Panc1 (cell line): ENCODE results near the gene PKLR. TPM values are rescaled to one million over a fixed set of nuclear protein-coding genes. Genes with fewer than 3 reads are reported as not detected.

Source experiments
- ATAC-seq: fragments of 200-7000 bp; cut with Tn5 transposase; 2 replicates; pipeline ENCODE4 v1.9.1; 2020; ENCODE audit warnings: mild to moderate bottlenecking, moderate library complexity
- BruUV-seq: library from RNA; stranded (reverse); fragments of 400-500 nt; replicated peaks from 2 replicates; lab custom pipeline; 2021; lab: Mats Ljungman, UMichigan
- CTCF ChIA-PET: fragments of 300-600 bp; sonication (Branson Sonifier 250); formaldehyde crosslinking; loops from one replicate; lab custom pipeline; 2022; ENCODE audit warnings: antibody characterized with exemption; lab: Charles Lee
- POLR2A ChIA-PET: fragments of 300-600 bp; sonication (Branson Sonifier 250); formaldehyde crosslinking; loops from one replicate; lab custom pipeline; 2022; ENCODE audit warnings: antibody characterized with exemption; lab: Charles Lee
- DNase-seq: peaks from one replicate; pipeline ENCODE4 v3.0.0-alpha.2; 2010; ENCODE audit warnings: low read depth, low spot score
- H3K27ac ChIP-seq: 2 replicates; pipeline ENCODE4 v1.5.1; 2011; ENCODE audit warnings: mild to moderate bottlenecking, low read length, inconsistent platforms
- H3K27me3 ChIP-seq: fragments of 200-500 bp; sonication (Bioruptor generic); 2 replicates; pipeline ENCODE4 v1.6.0; 2014; ENCODE audit warnings: low read length, inconsistent platforms; ENCODE audit not compliant: control insufficient read depth, insufficient read depth
- H3K36me3 ChIP-seq: fragments of 200-500 bp; sonication (Bioruptor generic); 2 replicates; pipeline ENCODE4 v1.5.1; 2014; ENCODE audit warnings: inconsistent platforms, mild to moderate bottlenecking, low read length, moderate library complexity; ENCODE audit not compliant: control insufficient read depth, insufficient read depth
- H3K4me1 ChIP-seq: 2 replicates; pipeline ENCODE4 v1.5.1; 2011; ENCODE audit warnings: inconsistent platforms, mild to moderate bottlenecking, low read length, moderate library complexity; ENCODE audit not compliant: control insufficient read depth, insufficient read depth
- H3K4me3 ChIP-seq, 2 experiments: 2 replicates each; pipeline ENCODE4 v1.5.1; 2011 to 2012; ENCODE audit warnings: low read depth in 2 of 2, low read length in 2 of 2, mild to moderate bottlenecking in 2 of 2, inconsistent platforms in 1 of 2, moderate library complexity in 1 of 2
- H3K9me3 ChIP-seq: fragments of 200-500 bp; sonication (Bioruptor generic); 2 replicates; pipeline ENCODE4 v1.5.1; 2014; ENCODE audit warnings: low read depth, mild to moderate bottlenecking, inconsistent platforms, low read length, moderate library complexity; ENCODE audit not compliant: control insufficient read depth, insufficient read depth
- POLR2AphosphoS5 ChIP-seq: IDR thresholded peaks from 2 replicates; pipeline ENCODE4 v1.6.1; 2012; ENCODE audit warnings: mild to moderate bottlenecking, low read depth, low read length, moderate library complexity
- SIN3A ChIP-seq: IDR thresholded peaks from 2 replicates; pipeline ENCODE4 v1.6.1; 2012; ENCODE audit warnings: low read depth, mild to moderate bottlenecking, low read length, moderate library complexity, borderline replicate concordance; ENCODE audit not compliant: insufficient read depth
- TCF7L2 ChIP-seq: IDR thresholded peaks from 2 replicates; pipeline ENCODE4 v1.6.1; 2011; ENCODE audit warnings: mild to moderate bottlenecking, low read depth, low read length, inconsistent platforms
- in situ Hi-C: cut with HindIII; loops from 2 replicates; pipeline ENCODE4 v1.10.0; 2016; ENCODE audit warnings: low sequenced_read_pairs, low pct_unique_long_range_greater_than_20kb
- intact Hi-C: fragments of 100-400 bp; cut with micrococcal nuclease; formaldehyde crosslinking; loops from one replicate; pipeline ENCODE4 v1.10.0; 2022; ENCODE audit not compliant: unreplicated experiment
- total RNA-seq: library from RNA; stranded (reverse); gene quantifications from one replicate; pipeline ENCODE4 v1.2.1, GENCODE V29; 2021; ENCODE audit not compliant: unreplicated experiment
- TF ChIP-seq, protein P1 (sequence below), 2 experiments: IDR thresholded peaks; 2 replicates each; pipeline ENCODE4 v1.6.1; 2011 to 2012; ENCODE audit warnings: low read depth in 2 of 2, control low read depth in 1 of 2, low read length in 1 of 2, mild to moderate bottlenecking in 1 of 2, moderate library complexity in 1 of 2; ENCODE audit not compliant: insufficient read depth in 1 of 2
- TF ChIP-seq, protein P2 (sequence below): fragments of 450-650 bp; IDR thresholded peaks from 2 replicates; pipeline ENCODE4 v1.5.1; 2017; ENCODE audit warnings: mild to moderate bottlenecking

The PKLR gene
- total RNA-seq, 1 experiment from 2014 or later: 0.13 TPM

DNA sequence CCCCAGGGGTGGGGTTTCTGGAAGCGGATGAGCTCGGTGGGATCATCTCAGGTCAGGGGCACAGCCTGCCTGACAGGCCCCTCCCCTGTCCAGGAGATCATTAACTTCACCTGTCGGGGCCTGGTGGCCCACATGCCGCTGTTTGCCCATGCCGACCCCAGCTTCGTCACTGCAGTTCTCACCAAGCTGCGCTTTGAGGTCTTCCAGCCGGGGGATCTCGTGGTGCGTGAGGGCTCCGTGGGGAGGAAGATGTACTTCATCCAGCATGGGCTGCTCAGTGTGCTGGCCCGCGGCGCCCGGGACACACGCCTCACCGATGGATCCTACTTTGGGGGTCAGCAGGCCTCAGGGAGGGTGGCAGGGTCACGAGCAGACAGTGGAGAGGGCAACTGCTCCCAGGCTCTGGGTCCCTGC lies 15.6 kb downstream of the PKLR start:
- in situ Hi-C loops: no loop called here
- no peak for DNase-seq
- Histone ChIP-seq H3K36me3 (no peaks in the 10 kb centered on the region), H3K27me3 (no peaks in the 10 kb centered on the region), H3K4me1 (no peaks in the 10 kb centered on the region), H3K9me3 (no peaks in the 10 kb centered on the region), H3K4me3 (no peak overlapping the region), H3K27ac (no peak overlapping the region)
- BruUV-seq: no TSS peak
- CTCF ChIA-PET: no interaction called here
- POLR2A ChIA-PET: no interaction called here
- TF ChIP-seq TCF7L2: no peak
- TF ChIP-seq, protein P1, sequence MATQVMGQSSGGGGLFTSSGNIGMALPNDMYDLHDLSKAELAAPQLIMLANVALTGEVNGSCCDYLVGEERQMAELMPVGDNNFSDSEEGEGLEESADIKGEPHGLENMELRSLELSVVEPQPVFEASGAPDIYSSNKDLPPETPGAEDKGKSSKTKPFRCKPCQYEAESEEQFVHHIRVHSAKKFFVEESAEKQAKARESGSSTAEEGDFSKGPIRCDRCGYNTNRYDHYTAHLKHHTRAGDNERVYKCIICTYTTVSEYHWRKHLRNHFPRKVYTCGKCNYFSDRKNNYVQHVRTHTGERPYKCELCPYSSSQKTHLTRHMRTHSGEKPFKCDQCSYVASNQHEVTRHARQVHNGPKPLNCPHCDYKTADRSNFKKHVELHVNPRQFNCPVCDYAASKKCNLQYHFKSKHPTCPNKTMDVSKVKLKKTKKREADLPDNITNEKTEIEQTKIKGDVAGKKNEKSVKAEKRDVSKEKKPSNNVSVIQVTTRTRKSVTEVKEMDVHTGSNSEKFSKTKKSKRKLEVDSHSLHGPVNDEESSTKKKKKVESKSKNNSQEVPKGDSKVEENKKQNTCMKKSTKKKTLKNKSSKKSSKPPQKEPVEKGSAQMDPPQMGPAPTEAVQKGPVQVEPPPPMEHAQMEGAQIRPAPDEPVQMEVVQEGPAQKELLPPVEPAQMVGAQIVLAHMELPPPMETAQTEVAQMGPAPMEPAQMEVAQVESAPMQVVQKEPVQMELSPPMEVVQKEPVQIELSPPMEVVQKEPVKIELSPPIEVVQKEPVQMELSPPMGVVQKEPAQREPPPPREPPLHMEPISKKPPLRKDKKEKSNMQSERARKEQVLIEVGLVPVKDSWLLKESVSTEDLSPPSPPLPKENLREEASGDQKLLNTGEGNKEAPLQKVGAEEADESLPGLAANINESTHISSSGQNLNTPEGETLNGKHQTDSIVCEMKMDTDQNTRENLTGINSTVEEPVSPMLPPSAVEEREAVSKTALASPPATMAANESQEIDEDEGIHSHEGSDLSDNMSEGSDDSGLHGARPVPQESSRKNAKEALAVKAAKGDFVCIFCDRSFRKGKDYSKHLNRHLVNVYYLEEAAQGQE (IDR thresholded peaks at IDR 0.05; ENCODE audit: insufficient read depth in 1 of 2, low read depth in 2 of 2, low read length in 1 of 2): no peak
- TF ChIP-seq POLR2AphosphoS5: no peak
- no peak for TF ChIP-seq SIN3A
- TF ChIP-seq, protein P2, sequence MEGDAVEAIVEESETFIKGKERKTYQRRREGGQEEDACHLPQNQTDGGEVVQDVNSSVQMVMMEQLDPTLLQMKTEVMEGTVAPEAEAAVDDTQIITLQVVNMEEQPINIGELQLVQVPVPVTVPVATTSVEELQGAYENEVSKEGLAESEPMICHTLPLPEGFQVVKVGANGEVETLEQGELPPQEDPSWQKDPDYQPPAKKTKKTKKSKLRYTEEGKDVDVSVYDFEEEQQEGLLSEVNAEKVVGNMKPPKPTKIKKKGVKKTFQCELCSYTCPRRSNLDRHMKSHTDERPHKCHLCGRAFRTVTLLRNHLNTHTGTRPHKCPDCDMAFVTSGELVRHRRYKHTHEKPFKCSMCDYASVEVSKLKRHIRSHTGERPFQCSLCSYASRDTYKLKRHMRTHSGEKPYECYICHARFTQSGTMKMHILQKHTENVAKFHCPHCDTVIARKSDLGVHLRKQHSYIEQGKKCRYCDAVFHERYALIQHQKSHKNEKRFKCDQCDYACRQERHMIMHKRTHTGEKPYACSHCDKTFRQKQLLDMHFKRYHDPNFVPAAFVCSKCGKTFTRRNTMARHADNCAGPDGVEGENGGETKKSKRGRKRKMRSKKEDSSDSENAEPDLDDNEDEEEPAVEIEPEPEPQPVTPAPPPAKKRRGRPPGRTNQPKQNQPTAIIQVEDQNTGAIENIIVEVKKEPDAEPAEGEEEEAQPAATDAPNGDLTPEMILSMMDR: no peak
- ATAC-seq: no peak
- intact Hi-C loops: no loop called here

DNA sequence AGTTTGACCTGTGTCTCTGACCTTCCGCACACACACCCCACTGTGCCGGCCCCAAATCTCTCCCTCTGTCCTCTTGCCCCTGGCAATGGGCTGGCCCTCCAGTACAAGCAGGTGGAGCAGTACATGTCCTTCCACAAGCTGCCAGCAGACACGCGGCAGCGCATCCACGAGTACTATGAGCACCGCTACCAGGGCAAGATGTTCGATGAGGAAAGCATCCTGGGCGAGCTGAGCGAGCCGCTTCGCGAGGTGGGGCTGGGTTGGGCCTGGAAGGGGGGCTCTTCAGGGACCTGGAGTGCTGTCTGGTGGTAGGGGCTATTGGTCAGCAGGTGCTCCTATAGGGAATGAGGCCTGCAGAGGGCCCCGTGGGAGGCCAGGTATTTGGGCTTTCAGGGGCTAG lies 16.2 kb downstream of the PKLR start:
- Histone ChIP-seq H3K36me3 (no peaks in the 10 kb centered on the region), H3K4me1 (no peaks in the 10 kb centered on the region), H3K27ac (no peak overlapping the region), H3K27me3 (no peaks in the 10 kb centered on the region), H3K9me3 (no peaks in the 10 kb centered on the region), H3K4me3 (no peak overlapping the region)
- BruUV-seq: no TSS peak
- POLR2A ChIA-PET: no interaction called here
- CTCF ChIA-PET: no interaction called here
- intact Hi-C loops (no loop called here), in situ Hi-C loops (no loop called here)
- DNase-seq: no peak
- ATAC-seq: no peak
- TF ChIP-seq SIN3A (no peak), POLR2AphosphoS5 (no peak), TCF7L2 (no peak)
- TF ChIP-seq, protein P2: no peak
- TF ChIP-seq, protein P1 (IDR thresholded peaks at IDR 0.05; ENCODE audit: insufficient read depth in 1 of 2, low read depth in 2 of 2, low read length in 1 of 2): no peak
